K562 (cell line): Measurements from ENCODE around the gene EFCAB10. TPM values are rescaled to one million over a fixed set of nuclear protein-coding genes. Genes with fewer than 3 reads are reported as not detected.
A peak's percentile ranks its signal among the peaks of the same experiment; 100 is the strongest.

Source experiments
- ARID1B ChIP-seq: fragments of 450-650 bp; IDR thresholded peaks from 2 replicates; pipeline ENCODE4 v1.6.1; 2016; ENCODE audit warnings: antibody characterized with exemption, mild to moderate bottlenecking, inconsistent platforms
- ARID3B ChIP-seq: fragments of 250-450 bp; sonication (Bioruptor Pico); IDR thresholded peaks from 2 replicates; pipeline ENCODE4 v1.4.0; 2020; ENCODE audit warnings: borderline replicate concordance
- CBFA2T3 ChIP-seq: fragments of 450-650 bp; IDR thresholded peaks from 2 replicates; pipeline ENCODE4 v1.6.1; 2017
- EHMT2 ChIP-seq: fragments of 450-650 bp; IDR thresholded peaks from 2 replicates; pipeline ENCODE4 v1.6.1; 2018; ENCODE audit warnings: antibody characterized with exemption
- RUNX1 ChIP-seq: sonication (generic); IDR thresholded peaks from 2 replicates; pipeline ENCODE4 v1.6.1; 2016; ENCODE audit warnings: antibody characterized with exemption, low read depth
- TCF7 ChIP-seq: sonication (generic); IDR thresholded peaks from 2 replicates; pipeline ENCODE4 v1.6.1; 2016; ENCODE audit warnings: antibody characterized with exemption, borderline replicate concordance
- ZBTB11 ChIP-seq, 3 experiments: fragments of 200-800 bp in 1 of 3; fragments of 250-450 bp in 1 of 3; fragments of 450-650 bp in 1 of 3; sonication (Bioruptor Pico) in 1 of 3; sonication (Bioruptor generic) in 1 of 3; formaldehyde crosslinking in 1 of 3; IDR thresholded peaks; 2 replicates each; pipeline versions ENCODE4 v1.6.1 to v1.8.0; 2016 to 2022; ENCODE audit warnings: mild to moderate bottlenecking in 2 of 3, missing genetic modification characterization in 2 of 3, missing compliant biosample characterization in 1 of 3, moderate library complexity in 1 of 3
- ZNF217 ChIP-seq: sonication (generic); formaldehyde crosslinking; IDR thresholded peaks from 2 replicates; pipeline ENCODE4 v1.8.0; 2022; ENCODE audit warnings: mild to moderate bottlenecking, missing genetic modification reagents
- polyA plus RNA-seq, 8 experiments: library from polyadenylated mRNA; depleted of rRNA in 4 of 8; stranded (reverse) in 5 of 8; unstranded in 3 of 8; fragments of >200 nt; fragmentation: Nextera tagmentation in 2 of 8; fragmentation: Illumina TruSeq in 1 of 8; extraction: Ambion mirVana in 2 of 8; extraction: Trizol in 1 of 8; gene quantifications; 2 replicates each; pipeline versions ENCODE4 v1.2.1 to v1.2.3, GENCODE V29; 2011 to 2014; ENCODE audit warnings: inconsistent platforms in 1 of 8, missing spikeins in 1 of 8
- total RNA-seq, 7 experiments: library from RNA; depleted of rRNA in 6 of 7; stranded (reverse); fragments of >200 nt in 6 of 7; fragmentation: Illumina TruSeq in 2 of 7; extraction: Trizol in 2 of 7; gene quantifications; 2 replicates each; pipeline versions ENCODE4 v1.2.1 to v1.2.3, GENCODE V29; 2011 to 2021; ENCODE audit warnings: low replicate concordance in 1 of 7
- TF ChIP-seq, protein P1 (sequence below), 2 experiments: fragments of 450-650 bp; formaldehyde crosslinking in 1 of 2; IDR thresholded peaks; 2 replicates each; pipeline versions ENCODE4 v1.4.0 to v1.6.1; 2014 to 2020; ENCODE audit warnings: mild to moderate bottlenecking in 2 of 2, borderline replicate concordance in 1 of 2, low read depth in 1 of 2
- TF ChIP-seq, protein P2 (sequence below), 2 experiments: fragments of 200-800 bp in 1 of 2; sonication (Bioruptor generic) in 1 of 2; sonication (generic) in 1 of 2; formaldehyde crosslinking in 1 of 2; IDR thresholded peaks in 1 of 2; conservative IDR thresholded peaks in 1 of 2; 2 replicates each; pipeline versions ENCODE4 v1.5.0 to v1.6.1; 2016 to 2020; ENCODE audit warnings: missing compliant biosample characterization in 1 of 2, missing genetic modification characterization in 1 of 2, missing genetic modification reagents in 1 of 2

EFCAB10 gene
- total and polyA plus RNA-seq, 9 of the 15 experiments (the other 6 are each of a cell fraction or from before 2014, with no cell fraction given): 5.0 to 21.4 (median 16.8) TPM

- TF ChIP-seq, protein P1, sequence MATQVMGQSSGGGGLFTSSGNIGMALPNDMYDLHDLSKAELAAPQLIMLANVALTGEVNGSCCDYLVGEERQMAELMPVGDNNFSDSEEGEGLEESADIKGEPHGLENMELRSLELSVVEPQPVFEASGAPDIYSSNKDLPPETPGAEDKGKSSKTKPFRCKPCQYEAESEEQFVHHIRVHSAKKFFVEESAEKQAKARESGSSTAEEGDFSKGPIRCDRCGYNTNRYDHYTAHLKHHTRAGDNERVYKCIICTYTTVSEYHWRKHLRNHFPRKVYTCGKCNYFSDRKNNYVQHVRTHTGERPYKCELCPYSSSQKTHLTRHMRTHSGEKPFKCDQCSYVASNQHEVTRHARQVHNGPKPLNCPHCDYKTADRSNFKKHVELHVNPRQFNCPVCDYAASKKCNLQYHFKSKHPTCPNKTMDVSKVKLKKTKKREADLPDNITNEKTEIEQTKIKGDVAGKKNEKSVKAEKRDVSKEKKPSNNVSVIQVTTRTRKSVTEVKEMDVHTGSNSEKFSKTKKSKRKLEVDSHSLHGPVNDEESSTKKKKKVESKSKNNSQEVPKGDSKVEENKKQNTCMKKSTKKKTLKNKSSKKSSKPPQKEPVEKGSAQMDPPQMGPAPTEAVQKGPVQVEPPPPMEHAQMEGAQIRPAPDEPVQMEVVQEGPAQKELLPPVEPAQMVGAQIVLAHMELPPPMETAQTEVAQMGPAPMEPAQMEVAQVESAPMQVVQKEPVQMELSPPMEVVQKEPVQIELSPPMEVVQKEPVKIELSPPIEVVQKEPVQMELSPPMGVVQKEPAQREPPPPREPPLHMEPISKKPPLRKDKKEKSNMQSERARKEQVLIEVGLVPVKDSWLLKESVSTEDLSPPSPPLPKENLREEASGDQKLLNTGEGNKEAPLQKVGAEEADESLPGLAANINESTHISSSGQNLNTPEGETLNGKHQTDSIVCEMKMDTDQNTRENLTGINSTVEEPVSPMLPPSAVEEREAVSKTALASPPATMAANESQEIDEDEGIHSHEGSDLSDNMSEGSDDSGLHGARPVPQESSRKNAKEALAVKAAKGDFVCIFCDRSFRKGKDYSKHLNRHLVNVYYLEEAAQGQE (IDR thresholded peaks at IDR 0.05; ENCODE audit: borderline replicate concordance): no peak
- TF ChIP-seq, protein P1 (CRISPR knock-in tag; IDR thresholded peaks at IDR 0.05; ENCODE audit: low read depth): no peak
- TF ChIP-seq CBFA2T3 (peak; percentile 51), RUNX1 (no peak), ARID3B (CRISPR knock-in tag) (no peak), ZBTB11 (CRISPR knock-in tag; IDR thresholded peaks at IDR 0.05) (0 out of 6 replicates have a peak, but pooled peaks of 1 of the 3 experiments have one; percentile 36), TCF7 (no peak), ARID1B (0 out of 2 replicates have a peak, but pooled peaks have one; percentile 42), EHMT2 (0 out of 2 replicates have a peak, but pooled peaks have one; percentile 10), ZNF217 (no peak)
- TF ChIP-seq, protein P2, sequence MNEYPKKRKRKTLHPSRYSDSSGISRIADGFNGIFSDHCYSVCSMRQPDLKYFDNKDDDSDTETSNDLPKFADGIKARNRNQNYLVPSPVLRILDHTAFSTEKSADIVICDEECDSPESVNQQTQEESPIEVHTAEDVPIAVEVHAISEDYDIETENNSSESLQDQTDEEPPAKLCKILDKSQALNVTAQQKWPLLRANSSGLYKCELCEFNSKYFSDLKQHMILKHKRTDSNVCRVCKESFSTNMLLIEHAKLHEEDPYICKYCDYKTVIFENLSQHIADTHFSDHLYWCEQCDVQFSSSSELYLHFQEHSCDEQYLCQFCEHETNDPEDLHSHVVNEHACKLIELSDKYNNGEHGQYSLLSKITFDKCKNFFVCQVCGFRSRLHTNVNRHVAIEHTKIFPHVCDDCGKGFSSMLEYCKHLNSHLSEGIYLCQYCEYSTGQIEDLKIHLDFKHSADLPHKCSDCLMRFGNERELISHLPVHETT (CRISPR knock-in tag; conservative IDR thresholded peaks at IDR 0.05 in 1 of 2, IDR thresholded peaks at IDR 0.05 in 1 of 2): no peak
Observed at GRCh38 chr7:105600720-105601550, 19.6 kb upstream of the EFCAB10 start (continued).
